GM21526 (cell line): ENCODE data around the gene MAS1.

Source experiments
- ATAC-seq: cut with Tn5 transposase; IDR thresholded peaks from one replicate; pipeline ENCODE4 v1.9.1; 2021; ENCODE audit warnings: moderate library complexity; ENCODE audit not compliant: unreplicated experiment, low FRiP score

The MAS1 gene

GRCh38 chr6:159878341-159878740, 12.4 kb upstream of the MAS1 start:
- no peak for ATAC-seq

DNA sequence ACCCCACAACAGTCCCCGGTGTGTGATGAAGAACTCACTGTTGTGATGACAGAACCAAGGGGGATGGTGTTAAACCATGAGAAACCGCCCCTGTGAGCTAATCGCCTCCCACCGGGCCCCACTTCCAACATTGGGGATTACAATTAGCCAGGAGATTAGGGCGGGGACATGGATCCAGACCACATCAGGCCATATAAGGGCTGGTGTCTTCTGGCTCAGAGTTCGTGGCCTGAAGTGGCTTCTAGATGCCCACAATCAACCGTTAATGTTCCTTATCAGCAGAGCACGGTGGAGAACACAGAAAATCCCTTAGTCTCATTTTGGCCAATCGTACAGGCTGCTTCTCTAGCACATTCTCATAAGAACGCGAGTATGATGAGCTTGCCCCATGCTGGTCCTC, 10.9 kb upstream of the MAS1 start:
- no peak for ATAC-seq

DNA sequence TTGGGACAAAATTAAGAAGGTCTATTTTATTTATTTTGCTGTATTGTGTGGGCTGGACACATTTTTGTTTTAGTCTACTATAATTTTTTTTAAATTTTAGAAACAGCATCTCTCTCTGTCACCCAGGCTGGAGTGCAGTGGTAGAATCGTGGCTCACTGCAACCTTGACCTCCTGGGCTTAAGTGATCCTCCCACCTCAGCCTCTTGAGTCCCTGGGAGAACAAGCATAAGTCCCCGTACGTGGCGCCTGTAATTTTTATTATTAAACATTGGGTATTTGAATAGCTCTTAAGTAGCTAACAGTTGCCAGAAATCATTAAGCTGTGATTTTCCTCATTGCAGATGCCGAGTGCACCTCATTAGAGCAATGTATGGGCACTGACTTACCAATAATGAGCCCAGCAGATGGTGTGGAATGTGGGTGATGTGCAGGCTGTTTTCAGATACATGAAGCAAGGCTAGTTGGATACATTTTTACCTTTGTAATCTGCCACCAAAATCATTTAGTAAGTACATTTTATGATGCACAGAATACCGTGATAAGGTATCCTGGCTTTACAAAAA, 10.3 kb upstream of the MAS1 start:
- no peak for ATAC-seq

DNA sequence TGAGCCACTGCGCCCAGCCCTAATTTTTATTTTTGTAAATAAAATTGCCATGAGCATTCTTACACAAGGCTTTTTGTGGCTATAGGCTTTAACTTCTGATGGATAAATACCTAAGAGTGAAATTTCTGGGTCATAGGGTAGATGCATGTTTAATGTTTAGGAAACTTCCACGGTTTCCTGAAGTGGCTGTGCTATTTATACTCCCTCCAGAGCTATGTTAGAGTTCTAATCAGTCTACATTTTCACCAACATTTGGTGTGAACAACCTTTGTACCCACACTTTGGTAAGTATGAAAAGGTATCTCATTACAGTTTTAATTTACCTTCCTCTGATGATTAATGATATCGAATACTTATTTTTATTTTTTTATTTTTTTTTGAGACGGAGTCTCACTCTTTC, 6.1 kb upstream of the MAS1 start:
- no peak for ATAC-seq

GRCh38 chr6:159886270-159886669, 4.5 kb upstream of the MAS1 start:
- no peak for ATAC-seq

GRCh38 chr6:159887146-159887545, 3.6 kb upstream of the MAS1 start:
- no peak for ATAC-seq

- ATAC-seq = no peak
Observed at GRCh38 chr6:159887761-159888160, 3.0 kb upstream of the MAS1 start.

DNA sequence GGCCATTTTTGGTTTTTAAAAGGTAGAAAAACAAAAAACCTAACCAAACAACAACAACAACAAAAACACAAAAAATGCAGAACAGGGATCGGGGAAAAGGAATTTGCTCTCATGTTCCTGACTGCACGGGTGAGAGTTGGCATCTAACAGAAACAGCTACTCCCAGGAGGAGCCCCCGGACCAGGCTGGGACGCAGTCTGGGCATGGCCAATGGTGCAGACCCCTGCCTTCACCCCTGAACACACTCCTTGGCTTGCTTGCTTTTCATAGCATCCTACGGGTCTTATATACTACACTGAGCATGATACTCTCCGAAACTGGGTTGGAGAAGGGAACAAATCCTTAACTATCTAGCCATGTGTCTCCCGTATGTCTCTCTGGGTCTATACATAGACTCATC, 587 bp upstream of the MAS1 start:
- no peak for ATAC-seq

DNA sequence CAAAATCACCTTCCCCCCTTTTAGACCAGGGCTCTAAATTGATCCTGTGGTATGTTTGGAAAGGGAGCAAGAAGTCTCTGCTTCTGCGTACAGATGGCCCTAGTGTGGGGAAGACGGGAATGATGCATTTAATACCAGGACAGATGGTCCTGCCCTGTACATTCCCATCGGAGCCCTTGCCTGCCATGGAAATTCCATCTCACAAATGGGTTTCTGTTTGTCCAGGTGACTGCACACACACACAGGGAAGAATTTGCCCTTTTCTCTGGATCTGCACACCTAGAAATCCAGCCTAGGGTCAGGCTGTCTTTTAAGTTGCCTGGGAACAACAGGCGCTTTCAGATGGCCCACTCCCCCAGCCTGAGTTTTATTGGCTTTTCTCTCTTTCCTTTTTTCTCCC, 1.3 kb downstream of the MAS1 start:
- ATAC-seq = no peak

GRCh38 chr6:159893064-159893463, 2.3 kb downstream of the MAS1 start:
- ATAC-seq = no peak

- no peak for ATAC-seq
Observed at GRCh38 chr6:159894991-159895390, 4.2 kb downstream of the MAS1 start.

DNA sequence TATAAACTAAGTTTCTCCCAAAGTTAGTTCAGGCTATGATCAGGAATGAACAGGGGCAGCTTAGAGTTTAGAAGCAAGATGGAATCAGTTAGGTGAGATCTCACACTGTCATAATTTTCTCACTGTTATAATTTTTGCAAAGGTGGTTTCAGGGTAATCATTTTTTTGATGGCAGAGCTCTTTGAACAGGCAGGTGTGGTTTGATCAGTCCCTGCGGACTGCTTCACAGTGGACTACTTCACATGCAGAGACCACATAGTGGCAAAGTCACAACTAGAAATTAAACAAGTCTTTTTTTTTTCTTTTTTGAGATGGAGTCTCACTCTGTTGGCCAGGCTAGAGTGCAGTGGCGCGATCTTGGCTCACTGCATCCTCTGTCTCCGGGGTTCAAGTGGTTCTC, 6.8 kb downstream of the MAS1 start:
- ATAC-seq = no peak

DNA sequence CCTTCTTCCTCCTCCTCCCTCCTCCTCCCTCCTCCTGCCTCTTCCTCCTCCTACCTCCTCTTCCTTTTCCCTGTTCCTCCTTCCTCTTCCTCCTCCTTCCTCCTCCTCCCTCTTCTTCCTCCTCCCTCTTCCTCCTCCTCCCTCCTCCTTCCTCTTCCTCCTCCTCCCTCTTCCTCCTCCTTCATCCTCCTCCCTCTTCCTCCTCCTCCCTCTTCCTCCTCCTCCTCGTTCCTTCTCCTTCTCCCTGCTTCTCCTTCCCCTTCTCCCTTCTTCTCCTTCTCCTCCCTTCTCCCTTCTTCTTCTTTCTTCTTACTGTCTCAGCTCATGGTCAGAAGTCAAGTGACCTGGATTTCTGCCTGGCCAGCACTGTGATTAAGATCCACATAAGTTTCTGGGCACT, 7.7 kb downstream of the MAS1 start:
- ATAC-seq = no peak

DNA sequence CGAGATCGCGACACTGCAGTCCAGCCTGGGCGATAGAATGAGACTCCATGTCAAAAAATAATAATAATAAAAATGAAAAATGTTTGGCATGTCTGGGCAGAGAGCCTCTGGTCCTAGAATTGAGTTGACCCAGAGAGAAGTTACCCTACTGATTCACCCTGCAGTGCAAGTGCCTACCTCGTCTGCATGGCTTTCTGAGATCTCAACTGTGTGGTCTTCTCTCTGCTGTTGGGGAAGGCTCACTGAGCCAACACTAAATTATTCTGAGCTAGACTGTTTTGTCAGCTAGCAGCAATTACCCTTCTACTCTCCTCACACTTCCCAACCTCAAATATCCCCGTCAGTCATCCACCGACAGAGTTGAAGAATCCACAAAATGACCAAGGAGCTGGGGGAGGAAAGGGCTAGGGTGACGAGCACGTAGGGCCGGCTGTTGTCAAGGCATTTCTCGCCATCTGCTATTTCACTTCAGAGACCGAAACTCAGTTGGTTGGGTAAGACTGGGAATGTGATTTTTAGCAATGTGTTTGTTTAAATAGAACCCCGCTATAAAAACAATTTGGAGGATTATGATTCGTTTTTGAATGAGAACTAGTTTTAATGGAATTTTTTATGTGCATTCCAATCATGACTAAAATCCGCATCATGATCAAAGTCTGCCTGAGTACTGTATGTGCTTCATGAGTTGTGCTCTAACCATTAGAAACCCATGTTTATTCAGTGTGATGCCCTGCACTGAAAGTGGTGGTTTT, 9.4 kb downstream of the MAS1 start:
- no peak for ATAC-seq

GRCh38 chr6:159902620-159903019, 11.8 kb downstream of the MAS1 start:
- no peak for ATAC-seq

- ATAC-seq = no peak
Observed at GRCh38 chr6:159904497-159904911, 13.7 kb downstream of the MAS1 start.

DNA sequence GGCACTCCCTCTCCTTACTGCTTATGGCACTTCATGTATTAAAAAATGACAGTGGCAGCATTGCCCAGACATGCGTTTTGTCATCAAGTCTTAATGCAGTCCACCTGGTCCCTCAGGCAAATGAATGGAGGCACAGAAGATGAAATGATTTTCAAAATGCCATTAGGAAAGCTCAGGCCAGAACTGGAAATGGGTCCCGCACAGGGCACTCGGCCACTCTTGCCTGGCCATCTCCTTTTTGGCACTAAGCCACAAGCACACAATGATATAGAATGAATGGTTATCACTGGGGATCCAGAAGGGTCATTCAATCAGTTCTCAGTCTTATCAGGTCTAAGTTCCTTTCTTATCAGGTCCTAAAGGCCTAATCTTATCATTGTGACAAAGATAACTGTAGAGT, 15.6 kb downstream of the MAS1 start:
- ATAC-seq = no peak

DNA sequence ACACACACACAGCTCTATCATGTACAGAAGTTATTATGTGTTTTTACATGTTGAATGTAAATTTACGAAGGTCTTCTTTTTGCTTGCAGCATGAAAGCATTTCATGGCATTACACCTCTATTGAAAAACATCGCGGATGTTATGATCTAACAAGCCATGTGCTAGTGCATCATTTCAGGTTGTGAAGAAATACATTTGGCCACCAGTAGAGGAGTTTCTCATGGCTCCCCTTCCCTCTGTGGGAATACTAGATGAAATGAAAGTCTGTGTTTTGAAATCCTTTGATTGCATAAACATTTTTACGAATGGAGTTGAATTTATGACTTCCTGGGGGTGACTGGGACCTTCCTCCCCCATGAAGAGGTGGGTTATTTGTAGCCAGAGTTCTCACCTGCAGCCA, 17.7 kb downstream of the MAS1 start:
- ATAC-seq = no peak

GRCh38 chr6:159908979-159909378, 18.2 kb downstream of the MAS1 start:
- no peak for ATAC-seq

DNA sequence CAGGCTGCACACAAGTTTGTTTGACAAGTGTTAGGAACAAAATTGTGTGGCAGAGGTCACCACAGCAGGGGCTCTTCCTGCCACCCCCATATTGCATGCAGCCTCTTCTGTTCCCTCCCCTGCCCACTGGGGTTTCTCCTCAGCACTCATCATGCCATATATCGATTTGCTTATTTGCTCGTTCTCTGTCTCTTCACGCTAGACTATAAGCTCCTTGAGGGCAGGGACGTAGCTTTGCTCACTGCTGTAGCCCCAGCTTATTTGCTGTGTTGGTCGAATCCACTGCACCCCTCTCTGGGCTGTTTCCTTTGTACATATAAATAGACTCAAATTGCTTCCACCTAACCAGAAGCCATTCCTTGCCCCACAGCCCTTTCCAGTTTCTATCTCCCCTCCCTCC, 19.6 kb downstream of the MAS1 start:
- ATAC-seq = no peak

GRCh38 chr6:159913375-159913774, 22.6 kb downstream of the MAS1 start:
- no peak for ATAC-seq

- ATAC-seq = peak; percentile 52
Observed at GRCh38 chr6:159913862-159914564, 23.2 kb downstream of the MAS1 start.
